Coronary artery (tissue), 2 donors: Measurements from ENCODE around the gene ITGB3.

Source experiments
- DNase-seq: peaks from one replicate; pipeline ENCODE4 v3.0.0-alpha.2; 2017; ENCODE audit warnings: low spot score
- H3K27ac ChIP-seq, 2 donors: fragments of 200-600 bp; sonication (generic); one replicate each; pipeline ENCODE4 v1.5.1; 2016 to 2019
- H3K4me3 ChIP-seq: fragments of 200-600 bp; sonication (generic); 2 replicates; pipeline ENCODE4 v1.5.1; 2016; ENCODE audit warnings: mild to moderate bottlenecking, moderate library complexity
- TF ChIP-seq, protein P1 (sequence below): fragments of 200-600 bp; sonication (generic); IDR thresholded peaks from one replicate; pipeline ENCODE4 v1.5.1; 2019; ENCODE audit warnings: antibody characterized with exemption

ITGB3 gene

DNA sequence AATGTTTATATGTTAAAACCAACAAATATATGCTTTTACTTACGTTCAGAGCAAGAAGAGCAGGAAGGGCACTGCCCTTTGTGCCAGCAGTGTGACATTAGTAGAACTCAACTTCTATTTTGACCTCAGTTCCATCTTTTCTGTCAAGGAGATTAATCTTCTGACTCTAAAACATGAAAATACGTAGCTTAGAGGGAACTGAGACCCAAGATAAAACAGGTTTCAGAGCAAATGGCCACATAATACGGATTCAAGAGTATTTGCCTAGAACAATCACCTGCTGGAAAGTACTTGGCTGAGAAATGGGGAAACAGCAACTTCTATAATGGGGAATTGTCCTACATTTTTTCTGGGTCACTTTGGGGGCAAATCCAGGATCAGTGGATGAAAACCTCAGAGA lies 22.3 kb upstream of the ITGB3 start:
- TF ChIP-seq, protein P1, sequence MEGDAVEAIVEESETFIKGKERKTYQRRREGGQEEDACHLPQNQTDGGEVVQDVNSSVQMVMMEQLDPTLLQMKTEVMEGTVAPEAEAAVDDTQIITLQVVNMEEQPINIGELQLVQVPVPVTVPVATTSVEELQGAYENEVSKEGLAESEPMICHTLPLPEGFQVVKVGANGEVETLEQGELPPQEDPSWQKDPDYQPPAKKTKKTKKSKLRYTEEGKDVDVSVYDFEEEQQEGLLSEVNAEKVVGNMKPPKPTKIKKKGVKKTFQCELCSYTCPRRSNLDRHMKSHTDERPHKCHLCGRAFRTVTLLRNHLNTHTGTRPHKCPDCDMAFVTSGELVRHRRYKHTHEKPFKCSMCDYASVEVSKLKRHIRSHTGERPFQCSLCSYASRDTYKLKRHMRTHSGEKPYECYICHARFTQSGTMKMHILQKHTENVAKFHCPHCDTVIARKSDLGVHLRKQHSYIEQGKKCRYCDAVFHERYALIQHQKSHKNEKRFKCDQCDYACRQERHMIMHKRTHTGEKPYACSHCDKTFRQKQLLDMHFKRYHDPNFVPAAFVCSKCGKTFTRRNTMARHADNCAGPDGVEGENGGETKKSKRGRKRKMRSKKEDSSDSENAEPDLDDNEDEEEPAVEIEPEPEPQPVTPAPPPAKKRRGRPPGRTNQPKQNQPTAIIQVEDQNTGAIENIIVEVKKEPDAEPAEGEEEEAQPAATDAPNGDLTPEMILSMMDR: no peak
- Histone ChIP-seq H3K4me3 (no peak overlapping the region), H3K27ac (no peak overlapping the region)
- DNase-seq: no peak

DNA sequence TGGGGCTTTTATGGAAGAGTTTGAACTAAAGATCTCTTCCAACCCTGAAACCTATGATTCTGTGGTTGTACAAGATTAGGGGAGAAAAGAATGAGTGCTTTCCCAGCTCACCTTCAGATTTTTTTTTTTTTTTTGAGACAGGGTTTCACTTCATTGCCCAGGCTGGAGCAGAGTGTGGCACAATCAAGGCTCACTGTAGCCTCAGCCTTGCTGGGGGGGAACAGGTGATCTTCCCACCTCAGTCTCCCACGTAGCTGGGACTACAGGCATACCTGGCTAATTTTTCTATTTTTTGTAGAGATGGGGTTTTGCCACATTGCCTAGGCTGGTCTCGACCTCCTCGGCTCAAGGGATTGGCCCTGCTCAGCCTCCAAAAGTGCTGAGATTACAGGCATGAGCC lies 21.8 kb upstream of the ITGB3 start:
- H3K4me3 ChIP-seq: no peak overlapping the region
- TF ChIP-seq, protein P1: no peak
- no peak overlapping the region for H3K27ac ChIP-seq
- DNase-seq: no peak

GRCh38 chr17:47232465-47232864 lies 21.2 kb upstream of the ITGB3 start:
- TF ChIP-seq, protein P1: no peak
- Histone ChIP-seq H3K4me3 (no peak overlapping the region), H3K27ac (no peak overlapping the region)
- no peak for DNase-seq

DNA sequence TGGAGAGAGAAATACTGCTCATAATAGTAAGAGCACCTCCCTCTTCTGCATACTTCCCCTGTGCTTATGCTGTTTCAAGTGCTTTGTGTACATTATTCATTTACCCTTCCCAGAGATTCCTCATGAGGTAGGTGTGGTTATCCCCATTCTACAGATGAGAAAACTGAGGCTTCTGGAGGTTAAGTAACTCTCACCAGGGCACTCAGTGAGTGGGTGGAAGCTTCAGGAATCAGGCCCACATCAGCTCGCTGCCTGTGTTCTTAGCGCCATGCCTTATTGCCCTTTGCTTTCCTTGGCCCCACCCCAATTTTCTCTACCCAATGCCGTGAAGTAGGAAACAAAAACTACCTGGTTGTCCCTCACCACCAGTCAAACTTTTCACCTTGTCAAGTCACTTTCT lies 18.1 kb upstream of the ITGB3 start:
- no peak for DNase-seq
- no peak overlapping the region for H3K4me3 ChIP-seq
- TF ChIP-seq, protein P1: no peak
- no peak overlapping the region for H3K27ac ChIP-seq

DNA sequence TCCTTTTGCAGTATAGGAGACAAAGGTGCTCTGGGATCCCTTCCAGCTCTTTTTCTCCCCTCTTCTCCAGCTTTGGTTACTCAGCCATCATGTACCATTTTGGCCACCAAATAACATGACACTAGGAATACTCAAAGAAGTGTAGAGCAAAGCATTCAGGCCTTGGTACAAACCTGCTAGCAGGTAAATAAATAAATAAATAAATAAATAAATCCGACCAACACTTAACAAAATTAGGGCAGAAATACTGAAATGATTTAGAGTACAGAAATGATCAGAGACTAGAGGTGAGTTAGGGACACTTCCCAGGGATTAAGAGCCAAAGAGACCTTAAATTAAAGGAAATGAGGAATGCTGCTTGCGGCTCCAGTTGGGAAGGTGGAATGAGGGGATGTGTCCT lies 17.7 kb upstream of the ITGB3 start:
- Histone ChIP-seq H3K27ac (no peak overlapping the region), H3K4me3 (no peak overlapping the region)
- TF ChIP-seq, protein P1: no peak
- DNase-seq: no peak

DNA sequence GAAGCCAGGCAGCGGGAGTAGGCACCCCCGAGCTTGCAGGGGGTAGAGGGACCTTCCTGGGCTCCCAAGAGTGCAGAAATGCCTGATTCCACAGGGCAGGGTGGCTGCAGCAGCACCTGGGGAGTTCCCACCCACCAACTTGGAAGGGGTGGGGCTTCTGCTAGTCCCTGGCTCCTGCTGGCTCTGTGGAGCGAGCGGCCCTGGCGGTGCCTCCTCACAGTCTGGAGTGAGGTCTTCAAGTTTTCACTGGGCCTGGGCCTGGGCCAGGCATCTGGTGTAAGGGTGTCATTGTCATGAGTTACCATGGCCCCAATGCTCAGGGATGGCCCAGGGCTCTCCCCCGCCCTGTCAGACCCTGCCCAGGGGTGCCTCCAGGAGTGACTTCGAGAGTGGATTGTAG lies 15.8 kb upstream of the ITGB3 start:
- Histone ChIP-seq H3K4me3 (no peak overlapping the region), H3K27ac (peak overlapping the region in 1 of 2 donors; percentile 17)
- TF ChIP-seq, protein P1: no peak
- no peak for DNase-seq

GRCh38 chr17:47238321-47239010 lies 15.2 kb upstream of the ITGB3 start:
- no peak overlapping the region for H3K4me3 ChIP-seq
- no peak for DNase-seq
- H3K27ac ChIP-seq: peak overlapping the region in 1 of 2 donors; percentile 17
- TF ChIP-seq, protein P1: no peak
